AG04449 (cell line): ENCODE data around the gene GPD2.

Experiments
- CTCF ChIA-PET: fragments of 350-600 bp; formaldehyde crosslinking; extraction: SDS; loops from one replicate; lab custom pipeline; 2021; ENCODE audit warnings: antibody characterized with exemption; lab: Yijun Ruan, JAX
- POLR2A ChIA-PET: fragments of 400-600, 350-600 bp; formaldehyde crosslinking; extraction: SDS; loops from one replicate; lab custom pipeline; 2020; ENCODE audit warnings: antibody characterized with exemption, inconsistent platforms; lab: Yijun Ruan, JAX
- DNase-seq: peaks from one replicate; pipeline ENCODE4 v3.0.0-alpha.2; 2010; ENCODE audit warnings: low read depth, low spot score
- H3K4me3 ChIP-seq: 2 replicates; pipeline ENCODE4 v1.5.1; 2011; ENCODE audit warnings: low read depth, mild to moderate bottlenecking, control low read depth, low read length
- CTCF ChIP-seq: IDR thresholded peaks from one replicate; pipeline ENCODE4 v1.5.1; 2011; ENCODE audit warnings: mild to moderate bottlenecking, moderate library complexity, low read length, control low read depth, inconsistent platforms; ENCODE audit not compliant: insufficient read depth; ENCODE audit errors: missing control alignments

GPD2 gene

DNA sequence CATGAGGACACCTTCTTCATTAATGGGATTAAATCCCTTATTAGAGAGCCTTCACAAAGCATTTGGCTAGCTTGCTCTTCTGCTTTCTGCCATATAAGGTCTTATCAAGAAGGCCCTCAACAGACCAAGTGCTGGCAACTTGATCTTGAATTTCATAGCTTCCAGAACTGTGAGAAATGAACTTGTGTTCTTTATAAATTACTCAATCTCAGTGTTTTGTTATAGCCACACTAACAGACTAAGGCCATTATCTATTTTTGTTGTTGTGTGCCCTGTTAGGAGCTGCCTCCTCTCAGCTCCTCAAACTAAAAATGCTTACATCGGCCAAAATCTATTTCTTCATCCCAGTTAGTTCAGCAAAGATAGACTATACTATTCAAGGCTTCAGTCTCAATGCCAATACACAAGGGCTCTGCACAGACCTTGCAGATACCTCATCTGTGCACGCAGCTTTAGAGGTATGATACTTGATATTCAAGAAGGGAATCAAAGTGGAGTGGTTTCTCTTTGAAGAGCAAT is 182.9 kb downstream of the GPD2 start:
- no peak overlapping the region for H3K4me3 ChIP-seq
- TF ChIP-seq CTCF = no peak
- no peak for DNase-seq
- ChIA-PET POLR2A (no interaction called here), CTCF (no interaction called here)

DNA sequence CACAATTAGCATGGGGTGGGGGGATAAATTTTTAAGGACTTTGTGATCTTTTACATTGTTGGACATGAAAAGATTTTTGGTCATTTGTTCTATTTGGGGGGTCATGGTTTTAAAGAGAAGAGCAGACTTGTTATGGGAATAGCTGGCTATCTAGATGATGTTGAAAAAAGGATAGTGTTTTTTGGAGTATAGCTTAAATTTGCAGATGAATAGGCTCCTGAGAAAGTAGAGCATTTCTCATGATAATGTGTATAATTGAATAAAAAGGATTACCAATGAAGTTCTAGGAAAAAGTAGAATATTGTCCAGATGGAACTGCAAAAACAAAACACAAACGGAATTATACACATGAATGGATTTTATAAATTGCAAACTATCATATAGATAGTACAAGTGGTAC is 186.3 kb downstream of the GPD2 start:
- no peak for TF ChIP-seq CTCF
- no peak overlapping the region for H3K4me3 ChIP-seq
- POLR2A ChIA-PET = no interaction called here
- DNase-seq = no peak
- CTCF ChIA-PET = no interaction called here

GRCh38 chr2:156625360-156626170 is 189.4 kb downstream of the GPD2 start:
- ChIA-PET POLR2A (no interaction called here), CTCF (interaction anchor here (1.3 kb wide), 1 partner anchor 290 kb away, joined by 4 read pairs; no protein-coding TSS in a partner anchor)
- no peak for DNase-seq
- no peak overlapping the region for H3K4me3 ChIP-seq
- no peak for TF ChIP-seq CTCF

DNA sequence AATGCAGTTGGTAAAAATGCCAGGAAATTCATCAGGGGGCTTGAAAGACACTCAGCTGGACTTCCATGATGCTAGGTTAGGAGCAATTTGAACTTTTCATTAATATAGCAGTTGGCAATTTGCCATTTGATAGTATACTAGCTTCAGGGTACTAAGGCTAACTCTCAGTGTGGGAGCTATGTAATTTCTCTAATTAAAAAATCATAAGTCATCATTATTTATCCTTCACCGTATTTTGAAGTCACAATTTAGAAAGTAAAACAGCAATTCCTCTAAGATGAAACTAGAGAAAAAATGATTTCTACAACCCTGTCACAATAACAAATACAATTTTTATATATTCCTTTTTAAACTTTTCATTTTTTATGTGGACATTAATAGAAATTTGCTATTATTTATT is 190.8 kb downstream of the GPD2 start:
- CTCF ChIA-PET = no interaction called here
- POLR2A ChIA-PET = no interaction called here
- no peak overlapping the region for H3K4me3 ChIP-seq
- no peak for TF ChIP-seq CTCF
- no peak for DNase-seq

- ChIA-PET POLR2A (no interaction called here), CTCF (no interaction called here)
- no peak for DNase-seq
- TF ChIP-seq CTCF = no peak
- no peak overlapping the region for H3K4me3 ChIP-seq
Observed at GRCh38 chr2:156630579-156631337, 194.6 kb downstream of the GPD2 start.

DNA sequence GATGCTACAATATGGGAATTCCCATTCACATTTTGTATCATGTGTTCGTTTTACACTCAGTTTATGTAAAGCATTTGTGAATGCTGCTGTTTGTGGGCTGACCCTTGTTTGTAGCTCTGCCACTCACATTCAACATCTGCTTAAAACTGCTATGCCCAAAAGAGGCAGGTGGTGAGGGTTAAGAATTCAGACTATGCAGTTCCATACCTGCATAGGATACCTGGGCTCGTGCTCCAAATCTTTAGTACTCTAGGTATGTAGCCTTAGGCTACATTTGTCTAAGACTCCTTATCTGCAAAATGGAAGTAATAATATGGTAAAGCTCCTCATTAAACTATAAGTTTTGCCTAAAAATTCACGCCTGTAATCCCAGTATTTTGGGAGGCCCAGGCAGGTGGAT is 199.5 kb downstream of the GPD2 start:
- CTCF ChIA-PET = no interaction called here
- no peak for DNase-seq
- no peak for TF ChIP-seq CTCF
- POLR2A ChIA-PET = no interaction called here
- H3K4me3 ChIP-seq = no peak overlapping the region
